ENCODE data around the gene EEF1AKMT3.
A peak's percentile ranks its signal among the peaks of the same experiment; 100 is the strongest.

EEF1AKMT3 gene

DNA sequence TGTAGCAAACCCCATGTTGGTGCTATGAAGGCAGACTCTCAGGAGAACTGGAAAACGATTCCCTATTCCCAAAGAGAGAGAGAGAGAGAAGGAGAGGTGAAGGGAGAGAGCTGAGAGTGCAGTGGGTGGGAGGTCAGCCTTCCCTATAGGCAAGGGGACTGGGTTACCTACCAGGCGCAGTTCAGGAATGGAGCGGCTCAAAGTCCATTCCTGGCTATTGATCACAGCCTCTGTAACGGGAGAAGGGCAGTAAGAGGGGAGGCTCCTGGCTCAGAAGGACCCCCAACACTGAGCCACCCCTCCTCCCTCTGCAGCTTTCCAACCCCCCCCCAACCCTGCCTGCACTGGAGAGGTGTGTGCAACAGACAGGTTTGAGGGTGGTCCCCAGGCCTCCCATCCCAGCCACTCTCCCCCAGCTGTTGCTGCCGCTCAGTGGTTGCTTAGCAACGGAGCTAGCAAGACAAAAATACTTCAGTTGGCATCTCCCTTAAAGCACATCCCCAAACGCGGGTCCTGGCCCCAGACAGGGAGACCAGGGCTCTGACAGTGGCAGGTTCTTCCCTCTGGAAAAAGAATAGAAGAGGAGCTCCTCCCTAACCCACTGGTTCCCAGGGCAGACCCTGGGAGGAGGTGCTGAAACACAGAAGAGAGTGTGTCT is 37.1 kb upstream of the EEF1AKMT3 start:
- no peak for DNase-seq (ENCODE audit: low read depth in 1 of 2, low spot score in 1 of 2)

DNA sequence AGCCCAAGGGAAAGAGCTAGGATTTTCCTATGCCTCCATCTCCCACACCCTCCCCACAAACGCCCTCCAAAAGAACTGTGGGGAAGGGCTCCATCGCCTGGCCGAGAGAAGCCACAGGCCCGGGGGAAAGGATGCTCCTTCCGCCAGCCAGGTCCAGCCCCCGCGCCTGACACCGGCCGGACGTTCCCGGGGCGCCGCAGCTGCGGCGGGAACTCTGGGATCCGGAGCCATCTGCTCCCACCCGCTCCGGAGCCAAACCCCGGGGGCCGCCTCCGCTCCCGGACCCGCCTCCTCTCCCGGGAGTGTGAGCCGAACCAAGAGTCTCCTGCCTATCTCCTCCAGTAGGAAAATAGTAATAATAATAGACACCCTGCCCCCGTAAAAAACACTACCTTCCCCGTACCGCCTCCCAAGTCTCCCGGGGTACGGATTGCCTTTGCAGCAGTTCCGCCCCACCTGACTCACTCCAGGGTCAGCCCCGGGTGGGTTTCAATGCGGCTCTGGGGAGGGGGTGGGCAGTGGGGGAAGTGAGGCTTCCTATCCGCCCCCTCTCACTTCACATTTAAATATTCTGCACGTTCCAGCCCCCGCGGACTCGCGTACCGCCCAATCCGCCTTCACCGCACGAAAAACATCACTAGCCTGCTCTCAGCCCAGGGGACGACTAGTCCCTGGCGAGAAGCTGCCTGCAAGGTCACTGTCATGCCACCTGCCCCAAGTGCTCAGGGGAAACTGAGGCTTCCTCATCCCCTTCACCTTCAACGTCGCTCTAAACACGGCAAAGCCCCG is 36.3 kb upstream of the EEF1AKMT3 start:
- no peak for DNase-seq (ENCODE audit: low read depth in 1 of 2, low spot score in 1 of 2)

DNA sequence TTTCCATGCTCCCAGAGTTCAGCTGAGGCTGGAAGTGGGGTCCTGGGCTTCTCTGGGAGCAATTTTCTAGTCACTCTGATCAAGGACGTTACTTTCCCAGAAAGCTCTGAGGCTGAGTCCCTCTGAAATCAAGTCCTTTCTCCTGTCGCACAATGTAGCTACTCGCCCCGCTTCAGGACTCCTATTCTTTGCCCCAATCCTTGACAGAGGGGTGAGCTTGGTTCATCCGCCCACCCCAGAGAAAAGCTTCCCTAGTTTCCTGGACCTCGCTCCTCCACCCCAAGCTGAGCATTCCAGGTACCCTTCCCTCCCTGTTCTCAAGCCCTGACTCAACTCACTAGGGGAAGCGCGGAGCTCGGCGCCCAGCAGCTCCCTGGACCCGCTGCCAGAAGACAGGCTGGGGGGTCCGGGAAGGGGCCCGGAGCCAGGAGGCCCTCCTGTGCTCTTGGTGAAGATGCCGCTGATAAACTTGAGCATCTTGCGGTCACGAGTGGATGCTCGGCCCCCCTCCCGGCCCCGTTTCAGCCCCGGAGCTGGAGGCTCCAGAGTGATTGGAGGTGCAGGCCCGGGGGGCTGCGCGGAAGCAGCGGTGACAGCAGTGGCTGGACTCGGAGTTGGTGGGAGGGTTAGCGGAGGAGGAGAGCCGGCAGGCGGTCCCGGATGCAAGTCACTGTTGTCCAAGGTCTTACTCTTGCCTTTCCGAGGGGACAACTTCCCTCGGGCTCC is 35.5 kb upstream of the EEF1AKMT3 start:
- DNase-seq (ENCODE audit: low read depth in 1 of 2, low spot score in 1 of 2), result no peak

GRCh38 chr12:57737467-57738460 is 34.6 kb upstream of the EEF1AKMT3 start:
- no peak for DNase-seq (ENCODE audit: low read depth in 1 of 2, low spot score in 1 of 2)

DNA sequence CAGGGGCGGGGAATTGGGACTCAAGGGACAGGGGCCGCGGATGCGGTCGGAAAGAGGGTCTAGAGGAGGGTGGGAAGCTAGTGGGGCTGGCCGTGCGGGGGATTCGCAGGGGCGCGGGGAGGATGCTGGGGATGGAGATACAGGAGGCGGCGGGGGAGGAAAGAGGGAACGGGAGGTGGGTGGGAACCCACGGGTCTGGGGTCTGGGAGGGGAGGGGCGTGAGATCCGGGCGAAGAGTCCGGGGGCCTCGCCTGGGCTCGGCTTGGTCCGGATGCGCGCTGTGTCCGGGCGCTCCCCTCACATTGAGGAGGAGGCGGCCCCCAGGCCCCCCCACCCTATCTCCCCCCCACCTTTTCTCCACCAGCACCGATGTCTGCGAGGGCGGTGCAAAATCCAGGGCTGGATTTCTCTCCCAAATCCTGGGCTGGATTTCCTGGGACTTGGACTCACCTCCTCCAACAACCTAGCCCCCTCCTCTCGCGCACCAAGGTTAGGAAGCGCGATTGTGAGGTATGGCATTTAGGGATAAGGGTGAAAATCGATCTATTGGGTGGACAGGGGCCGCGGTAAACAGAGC is 33.7 kb upstream of the EEF1AKMT3 start, which contains the start of gene AGAP2:
AGAP2 (minus strand) TSS at position 82 of the 577 bp plus-strand sequence. CDS start 496 bp downstream, outside the sequence.
- no peak for DNase-seq (ENCODE audit: low read depth in 1 of 2, low spot score in 1 of 2)

DNA sequence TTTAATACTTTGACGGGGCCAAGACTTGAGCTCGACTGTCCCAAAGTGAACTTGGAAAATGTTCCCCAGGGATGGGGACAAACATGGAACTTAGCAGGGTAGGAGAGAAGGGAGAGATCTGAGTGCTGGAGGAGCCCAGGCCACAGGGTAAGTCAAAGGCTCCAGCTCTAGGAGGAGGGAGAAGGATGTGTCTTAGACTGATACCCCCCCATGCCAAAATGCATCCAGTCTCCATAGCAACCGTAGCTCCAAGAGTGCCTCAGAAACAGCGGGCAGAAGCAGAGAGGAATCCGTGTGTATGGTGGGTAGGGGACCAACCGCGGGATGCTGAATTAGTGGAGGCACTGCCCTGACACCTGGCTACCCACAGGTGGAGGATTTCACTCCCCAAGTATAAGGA is 33.0 kb upstream of the EEF1AKMT3 start:
- DNase-seq (ENCODE audit: low read depth in 1 of 2, low spot score in 1 of 2), result no peak

- no peak for DNase-seq (ENCODE audit: low read depth in 1 of 2, low spot score in 1 of 2)
Measured at GRCh38 chr12:57739914-57740538, 32.4 kb upstream of the EEF1AKMT3 start.

GRCh38 chr12:57740656-57741412 is 31.6 kb upstream of the EEF1AKMT3 start:
- DNase-seq (ENCODE audit: low read depth in 1 of 2, low spot score in 1 of 2), result peak; percentile 59 to 62

GRCh38 chr12:57741413-57741789 is 31.0 kb upstream of the EEF1AKMT3 start:
- no peak for DNase-seq (ENCODE audit: low read depth in 1 of 2, low spot score in 1 of 2)

- peak; percentile 53 to 62 for DNase-seq (ENCODE audit: low read depth in 1 of 2, low spot score in 1 of 2)
Measured at GRCh38 chr12:57741844-57742738, 30.3 kb upstream of the EEF1AKMT3 start.

GRCh38 chr12:57743769-57744168 is 28.6 kb upstream of the EEF1AKMT3 start:
- DNase-seq (ENCODE audit: low read depth in 1 of 2, low spot score in 1 of 2), result no peak

- DNase-seq (ENCODE audit: low read depth in 1 of 2, low spot score in 1 of 2), result peak in 1 of 2 donors; percentile 60
Measured at GRCh38 chr12:57744194-57744776, 28.1 kb upstream of the EEF1AKMT3 start.

- peak; percentile 78 to 88 for DNase-seq (ENCODE audit: low read depth in 1 of 2, low spot score in 1 of 2)
Measured at GRCh38 chr12:57744777-57745484, 27.5 kb upstream of the EEF1AKMT3 start, which contains the start of gene TSPAN31. TSPAN31 (plus strand) TSS chr12:57745039; CDS start chr12:57745155, 116 bp downstream.

DNA sequence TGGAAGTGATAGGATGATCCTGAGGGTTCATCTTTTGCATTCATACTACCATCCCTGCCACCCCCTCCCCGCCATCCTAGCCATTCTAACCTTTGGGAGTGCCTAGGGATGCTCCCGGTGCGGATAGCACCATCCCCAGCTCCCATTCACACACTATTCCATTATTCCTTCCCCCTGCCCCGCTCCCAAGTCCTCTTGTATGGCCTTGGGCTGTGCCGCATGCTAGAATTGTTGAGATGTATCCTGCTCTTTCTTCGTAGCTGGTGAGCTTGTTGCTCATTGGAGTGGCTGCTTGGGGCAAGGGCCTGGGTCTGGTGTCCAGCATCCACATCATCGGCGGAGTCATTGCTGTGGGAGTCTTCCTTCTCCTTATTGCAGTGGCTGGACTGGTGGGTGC is 26.9 kb upstream of the EEF1AKMT3 start:
- no peak for DNase-seq (ENCODE audit: low read depth in 1 of 2, low spot score in 1 of 2)

DNA sequence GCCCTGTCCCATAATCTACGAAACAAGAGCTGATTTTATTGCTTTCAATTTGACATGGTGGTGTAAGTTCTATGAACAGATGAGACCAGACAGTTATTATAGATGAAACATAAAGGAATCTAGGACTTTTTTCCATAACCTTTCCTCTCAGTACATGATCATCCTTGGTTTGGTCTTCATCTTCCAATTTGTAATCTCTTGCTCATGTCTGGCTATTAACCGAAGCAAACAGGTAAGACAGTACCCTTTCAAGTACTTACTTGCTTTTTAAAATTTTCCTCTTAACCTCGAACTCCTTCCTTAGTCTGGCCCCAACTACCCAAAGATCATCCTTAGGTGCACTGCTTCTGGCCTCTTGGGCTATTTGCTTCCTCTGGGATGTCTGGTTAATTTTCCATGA is 26.4 kb upstream of the EEF1AKMT3 start:
- no peak for DNase-seq (ENCODE audit: low read depth in 1 of 2, low spot score in 1 of 2)

GRCh38 chr12:57749061-57749460 is 23.4 kb upstream of the EEF1AKMT3 start:
- no peak for DNase-seq (ENCODE audit: low read depth in 1 of 2, low spot score in 1 of 2)

All from activated T-helper 1 cell treated with anti-CD3 and anti-CD28 coated beads, Interleukin-2, amount 50 U/mL, for 16 hours (primary cell).